ENCODE data around the gene AAR2. TPM values are rescaled to one million over a fixed set of nuclear protein-coding genes. Genes with fewer than 3 reads are reported as not detected.

AAR2 gene
- total RNA-seq, 1 donor, result 23.7 TPM

DNA sequence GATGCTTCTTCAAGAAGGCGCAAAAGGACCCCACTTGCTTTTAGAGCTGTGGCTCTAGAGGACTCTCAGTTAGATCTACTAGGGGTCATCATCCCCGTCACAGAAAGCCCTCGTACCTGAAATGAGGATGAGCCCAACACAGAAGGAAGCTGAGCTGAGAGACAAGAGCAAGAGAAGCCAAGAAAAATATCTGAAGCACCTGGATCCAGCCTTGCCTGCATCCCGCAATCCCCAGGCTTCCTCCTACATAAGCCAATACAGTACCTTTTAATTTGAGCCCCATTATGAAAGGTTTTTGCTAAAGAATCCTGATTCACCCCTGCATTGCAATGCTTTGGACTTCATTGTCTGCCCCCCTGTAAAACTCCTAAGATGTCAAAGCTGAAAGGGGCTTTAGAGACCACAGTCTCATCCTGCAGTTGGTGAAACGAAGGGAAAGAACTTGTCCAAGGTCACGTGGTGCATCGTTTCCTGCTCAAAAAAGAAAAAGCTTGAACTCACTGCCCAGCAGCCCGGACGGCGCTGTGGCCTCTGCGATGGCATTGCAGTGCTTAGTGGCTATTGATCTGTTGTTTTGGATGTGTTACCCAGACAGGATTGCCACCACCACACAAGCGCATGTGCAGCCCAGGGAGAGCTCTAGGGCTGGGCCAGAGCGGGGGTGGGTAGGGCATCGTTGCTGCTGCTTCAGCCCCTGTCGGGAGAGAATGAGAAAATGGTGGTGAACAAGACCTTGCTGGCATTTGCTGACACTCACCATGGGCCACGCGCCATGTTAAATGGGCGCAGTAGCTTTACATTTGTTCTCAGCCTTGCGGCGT lies 28.4 kb downstream of the AAR2 start:
- TF ChIP-seq, protein P1, sequence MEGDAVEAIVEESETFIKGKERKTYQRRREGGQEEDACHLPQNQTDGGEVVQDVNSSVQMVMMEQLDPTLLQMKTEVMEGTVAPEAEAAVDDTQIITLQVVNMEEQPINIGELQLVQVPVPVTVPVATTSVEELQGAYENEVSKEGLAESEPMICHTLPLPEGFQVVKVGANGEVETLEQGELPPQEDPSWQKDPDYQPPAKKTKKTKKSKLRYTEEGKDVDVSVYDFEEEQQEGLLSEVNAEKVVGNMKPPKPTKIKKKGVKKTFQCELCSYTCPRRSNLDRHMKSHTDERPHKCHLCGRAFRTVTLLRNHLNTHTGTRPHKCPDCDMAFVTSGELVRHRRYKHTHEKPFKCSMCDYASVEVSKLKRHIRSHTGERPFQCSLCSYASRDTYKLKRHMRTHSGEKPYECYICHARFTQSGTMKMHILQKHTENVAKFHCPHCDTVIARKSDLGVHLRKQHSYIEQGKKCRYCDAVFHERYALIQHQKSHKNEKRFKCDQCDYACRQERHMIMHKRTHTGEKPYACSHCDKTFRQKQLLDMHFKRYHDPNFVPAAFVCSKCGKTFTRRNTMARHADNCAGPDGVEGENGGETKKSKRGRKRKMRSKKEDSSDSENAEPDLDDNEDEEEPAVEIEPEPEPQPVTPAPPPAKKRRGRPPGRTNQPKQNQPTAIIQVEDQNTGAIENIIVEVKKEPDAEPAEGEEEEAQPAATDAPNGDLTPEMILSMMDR (IDR thresholded peaks at IDR 0.05; ENCODE audit: insufficient read depth, low read depth, low read length), result no peak
- H3K4me3 ChIP-seq (ENCODE audit: low read depth, low read length), result no peak overlapping the region

DNA sequence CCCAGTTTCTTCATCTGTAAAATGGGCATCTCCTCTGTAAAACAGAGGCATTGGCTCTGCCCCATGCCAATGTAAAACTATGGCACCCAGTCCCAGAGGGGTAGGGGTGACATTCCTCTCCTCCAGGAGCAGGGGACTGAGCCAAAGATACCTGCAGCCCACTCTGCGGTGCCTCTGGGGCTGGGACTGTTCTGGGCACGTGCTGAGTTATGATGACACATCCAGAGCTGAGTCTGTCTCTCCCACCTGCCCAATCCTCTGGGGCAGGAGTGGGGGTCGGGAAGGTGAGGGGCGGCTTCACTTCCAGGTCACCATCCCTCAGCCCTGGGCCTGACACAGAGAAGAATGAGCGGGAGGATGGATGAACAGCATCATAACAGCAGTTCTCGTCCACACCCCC lies 29.9 kb downstream of the AAR2 start:
- H3K4me3 ChIP-seq (ENCODE audit: low read depth, low read length), result no peak overlapping the region
- TF ChIP-seq, protein P1 (IDR thresholded peaks at IDR 0.05; ENCODE audit: insufficient read depth, low read depth, low read length), result no peak
- DNase-seq (ENCODE audit: low read depth), result no peak

More for the DNA sequence above, 28.4 kb downstream of the AAR2 start:
- DNase-seq (ENCODE audit: low read depth), result no peak

- no peak overlapping the region for H3K4me3 ChIP-seq (ENCODE audit: low read depth, low read length)
- TF ChIP-seq, protein P1 (IDR thresholded peaks at IDR 0.05; ENCODE audit: insufficient read depth, low read depth, low read length), result no peak
- no peak for DNase-seq (ENCODE audit: low read depth)
These were observed 31.5 kb downstream of the AAR2 start for GRCh38 chr20:36267605-36268381.

- no peak for DNase-seq (ENCODE audit: low read depth)
- TF ChIP-seq, protein P1 (IDR thresholded peaks at IDR 0.05; ENCODE audit: insufficient read depth, low read depth, low read length), result no peak
- H3K4me3 ChIP-seq (ENCODE audit: low read depth, low read length), result no peak overlapping the region
These were observed 32.4 kb downstream of the AAR2 start for GRCh38 chr20:36268440-36269342.

DNA sequence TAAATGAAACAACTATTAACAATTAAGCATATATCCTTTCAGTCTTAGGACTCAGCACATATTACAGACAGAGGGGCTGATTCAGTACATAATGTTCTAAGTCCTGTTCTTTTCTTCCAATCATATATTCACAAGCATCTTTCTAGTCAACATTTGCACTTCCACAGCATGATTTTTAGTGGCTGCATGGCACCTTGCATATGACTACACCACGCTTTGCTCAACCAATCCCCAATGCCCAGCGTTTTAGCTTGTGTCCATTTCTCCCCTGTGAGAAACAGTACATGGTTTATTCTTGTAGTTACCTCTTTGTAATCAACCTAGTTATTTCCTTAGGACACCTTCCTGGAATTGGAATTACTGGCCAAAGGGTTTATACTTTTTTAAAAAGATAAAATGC lies 33.2 kb downstream of the AAR2 start:
- DNase-seq (ENCODE audit: low read depth), result no peak
- TF ChIP-seq, protein P1 (IDR thresholded peaks at IDR 0.05; ENCODE audit: insufficient read depth, low read depth, low read length), result no peak

More for the DNA sequence above, 33.2 kb downstream of the AAR2 start:
- H3K4me3 ChIP-seq (ENCODE audit: low read depth, low read length), result no peak overlapping the region
